Left hindlimb (tissue), 1 donor: ENCODE data around the gene KRTAP10-4.
"Not testable (repeated sequence)": the region's sequence is repeated elsewhere in the genome, so short reads cannot be mapped to it uniquely, and the experiment has no call there.

Experiments used
- DNase-seq: peaks from one replicate; pipeline ENCODE4 v3.0.0-alpha.2; 2018

Gene KRTAP10-4

GRCh38 chr21:44558329-44558675 lies 15.2 kb upstream of the KRTAP10-4 start:
- DNase-seq: not testable (repeated sequence)

GRCh38 chr21:44558695-44559094 lies 14.8 kb upstream of the KRTAP10-4 start, which contains the start of gene KRTAP10-3:
TSS of gene KRTAP10-3 (minus strand) at chr21:44558795. CDS start at chr21:44558715, 80 bp downstream.
- no peak for DNase-seq

DNA sequence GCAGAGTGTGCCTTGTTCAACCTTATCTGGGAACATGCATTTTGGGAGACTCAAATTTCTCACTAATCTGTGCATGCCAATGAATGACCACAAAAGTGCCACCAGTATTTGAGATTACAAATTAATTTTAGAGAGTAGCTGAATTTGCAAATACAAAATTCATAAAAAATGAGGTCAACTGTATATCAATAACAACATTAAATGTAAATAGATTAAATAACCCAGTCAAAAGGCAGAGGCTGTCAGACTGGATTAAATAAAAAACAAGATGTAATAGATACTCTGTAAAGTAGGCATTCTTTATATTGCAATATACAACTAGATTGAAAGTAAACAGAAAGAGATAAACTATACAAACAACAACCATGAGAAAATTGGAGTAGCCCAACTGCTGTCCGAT lies 9.4 kb upstream of the KRTAP10-4 start:
- no peak for DNase-seq

DNA sequence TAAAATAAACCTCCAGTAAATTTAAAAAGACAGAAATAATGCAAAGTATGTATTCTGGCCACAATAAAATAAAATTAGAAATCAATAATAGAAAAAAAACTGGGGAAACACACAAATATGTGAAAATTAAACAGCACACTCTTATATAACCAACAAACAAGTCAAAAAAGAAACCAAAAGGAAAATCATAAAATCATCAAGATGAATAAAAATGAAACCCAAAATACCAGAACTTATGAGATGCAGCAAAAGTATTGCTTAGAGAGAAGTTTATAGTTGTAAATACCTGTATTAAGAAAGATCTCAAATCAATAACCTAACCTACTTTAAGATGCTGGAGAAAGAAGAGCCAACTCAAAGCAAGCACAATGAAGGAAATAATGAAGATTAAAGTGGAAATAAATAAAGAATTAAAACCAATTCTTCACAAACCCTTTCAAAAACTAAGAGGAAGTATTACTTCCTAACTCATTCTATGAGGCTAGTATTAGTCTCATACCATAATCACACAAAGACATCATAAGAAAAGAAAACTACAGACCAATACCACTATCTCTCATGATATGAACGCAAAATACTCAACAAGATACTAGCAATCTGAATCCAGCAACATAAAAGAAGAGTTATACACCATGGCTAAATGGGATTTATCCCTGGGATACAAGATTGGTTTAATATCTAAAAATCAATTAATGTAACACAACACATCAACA lies 8.5 kb upstream of the KRTAP10-4 start:
- DNase-seq: no peak

DNA sequence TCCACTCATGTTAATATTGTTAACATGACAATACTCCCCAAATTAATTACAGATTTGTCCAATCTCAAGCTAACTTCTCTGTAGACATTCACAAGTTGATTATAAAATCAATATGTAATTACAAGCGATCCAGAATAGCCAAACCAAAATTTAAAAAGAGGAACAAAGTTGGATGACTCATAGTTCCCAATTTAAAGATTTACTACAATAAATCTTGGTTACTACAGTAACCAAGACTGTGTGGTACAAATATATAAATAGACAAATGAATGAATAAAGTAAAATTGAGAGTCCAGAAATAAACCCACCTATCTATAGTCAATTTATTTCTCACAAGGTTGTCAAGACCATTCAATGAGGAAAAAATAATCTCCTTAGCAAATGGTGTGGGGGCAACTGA lies 7.1 kb upstream of the KRTAP10-4 start:
- no peak for DNase-seq

DNA sequence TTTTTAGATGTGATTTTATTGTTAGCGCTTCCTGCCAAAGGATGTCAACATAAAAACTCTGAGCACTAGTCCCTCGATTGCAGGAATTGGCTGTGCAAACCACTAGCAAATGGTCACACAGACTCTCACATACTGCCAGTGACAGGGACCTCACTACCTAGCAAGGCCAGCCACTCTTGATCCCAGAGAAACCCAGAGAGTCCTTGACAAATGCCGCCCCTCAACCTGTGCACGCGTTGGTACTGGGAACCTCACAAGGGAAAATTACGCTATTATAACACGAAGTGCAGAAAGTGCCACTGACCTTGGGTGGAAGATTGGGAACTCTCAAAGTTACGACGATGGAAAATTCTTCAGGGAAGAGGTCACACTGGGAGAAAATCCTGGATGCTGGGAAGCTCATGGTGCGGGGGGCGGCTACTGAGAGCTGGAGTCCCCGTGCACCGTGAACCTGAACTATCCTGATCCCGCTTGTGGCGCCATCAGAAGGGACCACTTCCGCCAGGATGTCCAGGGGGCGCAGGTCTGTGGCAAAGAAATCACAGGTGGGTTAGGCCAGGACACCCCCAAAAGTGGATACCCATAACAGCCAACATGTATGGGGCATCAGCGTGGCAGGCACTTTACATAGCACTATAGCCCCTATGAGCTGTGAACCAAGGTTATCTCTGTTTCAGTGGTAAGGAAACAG lies 5.9 kb upstream of the KRTAP10-4 start:
- no peak for DNase-seq

- no peak for DNase-seq
Measured at GRCh38 chr21:44568261-44568660, 5.3 kb upstream of the KRTAP10-4 start.

GRCh38 chr21:44568667-44569556 lies 4.6 kb upstream of the KRTAP10-4 start:
- no peak for DNase-seq

DNA sequence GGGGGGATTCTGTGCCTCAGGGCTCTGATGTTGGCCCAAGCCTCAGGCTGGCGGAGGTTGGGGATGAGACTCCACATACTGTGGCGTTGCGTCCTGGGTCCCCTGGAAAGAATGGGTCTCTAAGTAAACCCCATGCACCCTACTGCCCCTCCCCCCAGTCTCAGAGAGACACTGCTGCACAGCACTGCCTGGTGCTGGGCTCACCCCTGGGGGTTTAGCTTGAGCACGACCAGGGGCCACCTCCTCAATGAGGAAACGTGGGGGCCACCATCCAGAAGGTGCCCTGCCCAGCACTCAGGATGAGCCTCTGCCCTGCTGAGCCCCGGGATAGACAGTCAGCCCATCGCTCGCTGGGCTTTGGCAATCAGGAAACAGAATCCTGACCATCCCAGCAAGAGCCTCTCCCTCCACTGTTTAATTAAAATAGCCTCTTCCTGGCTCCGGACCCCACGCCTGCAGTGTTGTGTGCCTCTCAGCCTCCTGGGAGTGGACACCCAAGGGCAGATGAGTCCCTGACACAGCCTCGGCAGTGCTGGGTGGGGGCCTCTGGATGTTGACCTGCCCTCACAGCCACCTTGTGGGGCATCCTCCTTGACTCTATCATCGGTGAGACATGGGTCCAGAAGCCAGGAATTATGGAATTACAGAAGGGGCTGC lies 3.5 kb upstream of the KRTAP10-4 start:
- no peak for DNase-seq

GRCh38 chr21:44571296-44571695 lies 2.2 kb upstream of the KRTAP10-4 start:
- no peak for DNase-seq

DNA sequence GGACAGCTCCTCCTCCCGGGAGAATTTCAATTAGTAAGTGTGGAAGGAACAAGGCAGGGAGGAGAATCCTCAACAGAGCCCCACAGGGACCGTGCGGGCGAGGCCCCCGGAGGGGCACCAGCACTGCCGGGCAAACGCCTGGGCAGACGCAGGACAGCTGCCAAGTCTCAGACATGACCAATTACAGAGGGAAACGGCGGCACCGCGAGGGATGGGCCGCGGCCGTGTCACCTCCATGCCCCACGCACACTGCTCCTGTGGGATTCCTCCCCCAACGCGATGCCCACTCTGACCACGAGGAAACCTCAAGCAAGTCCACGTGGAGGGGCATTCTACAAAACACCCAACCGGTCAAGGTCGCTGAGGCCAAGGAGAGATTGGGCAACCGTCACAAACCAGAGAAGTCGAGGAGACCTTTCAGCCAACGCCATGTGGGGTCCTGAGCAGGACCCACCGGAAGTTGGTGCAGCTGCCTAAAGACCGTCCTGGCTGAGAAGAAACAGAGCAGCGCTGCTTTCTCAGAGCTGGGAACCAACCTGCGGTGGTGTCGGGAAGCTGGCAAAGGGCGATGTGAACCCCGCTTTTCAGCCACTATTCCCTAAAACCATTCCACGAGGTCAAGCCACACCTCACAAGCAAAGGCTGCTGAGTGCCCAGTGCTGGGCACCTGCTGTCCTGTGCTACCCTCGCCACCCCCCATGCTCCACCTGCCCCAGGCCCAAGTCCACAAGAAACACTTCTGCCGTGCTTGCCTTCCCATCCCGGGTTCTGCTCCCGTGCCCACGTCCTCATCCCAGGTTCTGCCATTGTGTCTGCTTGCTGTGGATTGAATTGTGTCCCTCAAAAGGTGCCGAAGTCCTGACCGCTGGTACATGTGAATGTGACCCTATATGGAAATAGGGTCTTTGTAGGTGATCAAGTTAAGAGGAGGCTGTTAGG lies 1.4 kb upstream of the KRTAP10-4 start:
- DNase-seq: no peak

- DNase-seq: no peak
Measured at GRCh38 chr21:44572959-44573583, 458 bp upstream of the KRTAP10-4 start.

GRCh38 chr21:44574457-44575306 lies 1.2 kb downstream of the KRTAP10-4 start:
- DNase-seq: no peak

GRCh38 chr21:44575307-44576024 lies 1.9 kb downstream of the KRTAP10-4 start:
- no peak for DNase-seq

DNA sequence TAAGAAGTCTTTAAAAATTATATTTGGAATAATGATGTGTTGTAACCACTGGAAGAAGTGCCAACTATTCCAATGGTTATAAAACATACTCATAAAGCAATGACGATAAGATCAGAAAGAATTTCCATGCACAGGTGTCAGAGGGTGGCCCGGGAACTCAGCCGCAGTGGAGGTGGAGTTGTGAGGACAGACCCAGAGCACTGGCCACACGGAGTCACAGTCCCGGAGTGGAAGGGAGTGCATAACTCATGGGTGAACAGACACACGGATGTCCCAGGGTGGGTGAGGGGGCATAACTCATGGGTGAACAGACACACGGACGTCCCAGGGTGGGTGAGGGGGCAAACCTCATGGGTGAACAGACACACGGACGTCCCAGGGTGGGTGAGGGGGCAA lies 2.5 kb downstream of the KRTAP10-4 start:
- no peak for DNase-seq

DNA sequence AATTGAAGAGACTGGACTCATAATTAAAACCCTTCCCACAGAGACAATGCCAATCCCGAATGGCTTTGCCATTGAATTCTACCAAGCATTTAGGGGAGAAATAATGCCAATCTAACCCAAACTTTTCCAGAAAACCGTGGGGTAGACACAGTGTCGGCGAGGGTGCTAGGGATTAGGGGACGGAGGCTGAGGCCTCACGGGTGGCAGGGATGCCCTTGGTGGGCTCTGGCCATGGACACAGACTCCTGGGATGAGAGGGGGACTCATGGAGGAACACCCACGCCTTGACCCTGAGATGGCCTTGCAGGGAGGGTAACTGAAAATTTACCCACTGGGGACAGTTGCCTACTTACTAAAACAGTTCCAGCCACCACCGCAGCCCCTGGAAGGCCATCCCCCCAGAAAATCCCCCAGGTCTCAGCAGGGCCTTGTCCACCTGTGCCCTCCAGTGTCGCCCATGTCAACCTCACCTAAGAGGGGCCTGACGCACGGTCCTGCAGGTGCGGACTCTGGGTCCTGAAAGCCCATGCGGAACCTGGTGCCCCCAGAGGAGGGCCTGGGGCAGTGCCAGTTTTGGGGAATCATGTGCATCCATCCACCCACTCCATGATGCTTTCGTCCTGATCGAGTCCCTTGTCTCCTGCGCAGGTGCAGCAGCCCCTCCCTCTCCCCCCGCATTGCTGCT lies 5.0 kb downstream of the KRTAP10-4 start:
- DNase-seq: no peak

GRCh38 chr21:44579056-44579832 lies 5.7 kb downstream of the KRTAP10-4 start:
- DNase-seq: no peak

GRCh38 chr21:44579833-44580144 lies 6.3 kb downstream of the KRTAP10-4 start:
- no peak for DNase-seq
